Endothelial cell of umbilical vein (primary cell): ENCODE data around the gene MYO1H. TPM values are rescaled to one million over a fixed set of nuclear protein-coding genes. Genes with fewer than 3 reads are reported as not detected.

ENCODE experiments used
- BruUV-seq: library from RNA; stranded (reverse); fragments of 400-500 nt; replicated peaks from 2 replicates; lab custom pipeline; 2021; lab: Mats Ljungman, UMichigan
- CTCF ChIA-PET: fragments of 300-600, 350-600 bp; sonication (Branson Sonifier 250); formaldehyde crosslinking; loops from one replicate; lab custom pipeline; 2021; ENCODE audit warnings: antibody characterized with exemption, inconsistent platforms; lab: Charles Lee
- POLR2A ChIA-PET: fragments of 300-600, 350-600 bp; sonication (Branson Sonifier 250); formaldehyde crosslinking; loops from one replicate; lab custom pipeline; 2021; ENCODE audit warnings: antibody characterized with exemption, inconsistent platforms; lab: Charles Lee
- DNase-seq: peaks from one replicate; pipeline ENCODE4 v3.0.0-alpha.2; 2011; ENCODE audit warnings: low read depth, low spot score
- FAIRE-seq: peaks from 2 replicates; lab custom pipeline; 2011; peaks lifted over from hg19 to GRCh38; lab: Jason Lieb, UNC
- H2AFZ ChIP-seq: 2 replicates; pipeline ENCODE4 v1.6.0; 2012; ENCODE audit warnings: low read depth, low read length, control low read depth, inconsistent platforms
- H3K27ac ChIP-seq: 2 replicates; pipeline ENCODE4 v1.5.1; 2011; ENCODE audit warnings: low read depth, mild to moderate bottlenecking, control low read depth, low read length, moderate library complexity; ENCODE audit not compliant: insufficient read depth
- H3K27me3 ChIP-seq, 2 experiments: 2 replicates each; pipeline versions ENCODE4 v1.6.0 to v1.6.1; 2011; ENCODE audit warnings: low read length in 2 of 2, mixed read lengths in 1 of 2; ENCODE audit not compliant: control insufficient read depth in 2 of 2, insufficient read depth in 2 of 2
- H3K36me3 ChIP-seq, 2 experiments: 2 replicates in 1 of 2; 3 replicates in 1 of 2; pipeline ENCODE4 v1.5.1; 2011; ENCODE audit warnings: low read length in 2 of 2, mild to moderate bottlenecking in 1 of 2, moderate library complexity in 1 of 2; ENCODE audit not compliant: control insufficient read depth in 2 of 2, insufficient read depth in 2 of 2; ENCODE audit errors: extremely low read depth in 1 of 2
- H3K4me1 ChIP-seq: 3 replicates; pipeline ENCODE4 v1.5.1; 2011; ENCODE audit warnings: mild to moderate bottlenecking, low read length; ENCODE audit not compliant: control insufficient read depth, insufficient read depth; ENCODE audit errors: extremely low read depth
- H3K4me2 ChIP-seq: 2 replicates; pipeline ENCODE4 v1.6.1; 2011; ENCODE audit warnings: low read length, control low read depth, mixed read lengths; ENCODE audit not compliant: insufficient read depth
- H3K4me3 ChIP-seq, 3 experiments: fragments of 200-600 bp in 1 of 3; sonication (generic), shearing (Covaris generic) in 1 of 3; replicated peaks in 1 of 3; 2 replicates each; pipeline ENCODE4 v1.5.1; 2011 to 2016; ENCODE audit warnings: control low read depth in 3 of 3, low read length in 3 of 3, mild to moderate bottlenecking in 2 of 3, inconsistent platforms in 1 of 3, low read depth in 1 of 3, moderate library complexity in 1 of 3; ENCODE audit not compliant: insufficient read depth in 1 of 3
- H3K79me2 ChIP-seq: 2 replicates; pipeline ENCODE4 v1.6.0; 2012; ENCODE audit warnings: low read length, inconsistent platforms; ENCODE audit not compliant: control insufficient read depth, insufficient read depth
- H3K9ac ChIP-seq: replicated peaks from 2 replicates; pipeline ENCODE3; 2011; ENCODE audit warnings: low read length, control low read depth; ENCODE audit not compliant: insufficient read depth; ENCODE audit errors: extremely low read depth
- H3K9me1 ChIP-seq: replicated peaks from 3 replicates; pipeline ENCODE4 v1.6.0; 2011; ENCODE audit warnings: mild to moderate bottlenecking, low read length; ENCODE audit not compliant: control insufficient read depth, insufficient read depth; ENCODE audit errors: extremely low read depth
- H3K9me3 ChIP-seq: replicated peaks from 2 replicates; pipeline ENCODE4 v1.5.1; 2012; ENCODE audit warnings: low read length, inconsistent platforms; ENCODE audit not compliant: control insufficient read depth, insufficient read depth
- H4K20me1 ChIP-seq: replicated peaks from 2 replicates; pipeline ENCODE3; 2011; ENCODE audit warnings: mild to moderate bottlenecking, low read length; ENCODE audit not compliant: control insufficient read depth, insufficient read depth; ENCODE audit errors: extremely low read depth
- CTCF ChIP-seq, 2 donors: IDR thresholded peaks; 1 replicate in 1 of 2; 2 replicates in 1 of 2; pipeline ENCODE4 v1.5.1; 2011; ENCODE audit warnings: low read length in 2 of 2, mild to moderate bottlenecking in 2 of 2, moderate library complexity in 2 of 2, control low read depth in 1 of 2, inconsistent platforms in 1 of 2, low read depth in 1 of 2; ENCODE audit not compliant: insufficient read depth in 1 of 2; ENCODE audit errors: extremely low read depth in 1 of 2
- EZH2 ChIP-seq: IDR thresholded peaks from 2 replicates; pipeline ENCODE4 v1.6.1; 2012; ENCODE audit warnings: borderline replicate concordance, low read depth, mild to moderate bottlenecking, moderate library complexity, low read length, inconsistent platforms; ENCODE audit not compliant: severe bottlenecking
- FOS ChIP-seq: IDR thresholded peaks from 2 replicates; pipeline ENCODE4 v1.6.1; 2011; ENCODE audit warnings: mild to moderate bottlenecking, low read length, moderate library complexity, borderline replicate concordance; ENCODE audit not compliant: insufficient read depth
- GATA2 ChIP-seq: IDR thresholded peaks from 2 replicates; pipeline ENCODE4 v1.7.0; 2011; ENCODE audit warnings: low read depth, mild to moderate bottlenecking, moderate library complexity, mixed read lengths, low read length; ENCODE audit not compliant: insufficient read length, insufficient read depth
- JUN ChIP-seq: IDR thresholded peaks from 2 replicates; pipeline ENCODE4 v1.6.1; 2011; ENCODE audit warnings: borderline replicate concordance, low read depth; ENCODE audit not compliant: insufficient read length, insufficient read depth
- MAX ChIP-seq: IDR thresholded peaks from 2 replicates; pipeline ENCODE4 v1.6.1; 2011; ENCODE audit not compliant: insufficient read depth, insufficient read length
- MYC ChIP-seq: IDR thresholded peaks from one replicate; pipeline ENCODE4 v1.6.1; 2011; ENCODE audit warnings: mild to moderate bottlenecking, low read depth, low read length
- POLR2A ChIP-seq: IDR thresholded peaks from 2 replicates; pipeline ENCODE4 v1.6.1; 2012; ENCODE audit warnings: low read depth, mild to moderate bottlenecking, control low read depth, low read length
- POLR2AphosphoS5 ChIP-seq: IDR thresholded peaks from 2 replicates; pipeline ENCODE4 v1.6.1; 2012; ENCODE audit warnings: low read depth, mild to moderate bottlenecking, control low read depth, low read length, moderate library complexity; ENCODE audit not compliant: insufficient read depth
- dilution Hi-C: fragments of 300-500 bp; cut with MboI; formaldehyde crosslinking; loops from one replicate; pipeline ENCODE4 v1.15.0; 2019; ENCODE audit warnings: low sequenced_read_pairs; ENCODE audit not compliant: extremely low pct_ligation_motif_present
- intact Hi-C: fragments of 100-400 bp; cut with micrococcal nuclease; formaldehyde crosslinking; loops from one replicate; pipeline ENCODE4 v1.10.0; 2022
- polyA plus RNA-seq, 4 experiments: library from polyadenylated mRNA; depleted of rRNA in 3 of 4; stranded (reverse) in 3 of 4; unstranded in 1 of 4; fragments of >200 nt; gene quantifications; 2 replicates each; pipeline versions ENCODE4 v1.2.1 to v1.2.3, GENCODE V29; 2011 to 2012; ENCODE audit warnings: missing spikeins in 1 of 4
- total RNA-seq: library from RNA; stranded (reverse); gene quantifications from 2 replicates; pipeline ENCODE4 v1.2.3, GENCODE V29; 2021

MYO1H gene
- total and polyA plus RNA-seq, 2 donors (not counting 3 experiments of a cell fraction or from before 2014, with no cell fraction given): not detected

GRCh38 chr12:109496306-109496705 is 148.6 kb downstream of the MYO1H start:
- FAIRE-seq: no peak
- H3K4me3 ChIP-seq: no peak overlapping the region
- H3K36me3 ChIP-seq: peaks cover 7 to 16% of the 10 kb centered on the region in 2 experiments
- ChIA-PET CTCF (no interaction called here), POLR2A (no interaction called here)
- no peaks in the 10 kb centered on the region for H3K9me3 ChIP-seq
- dilution Hi-C loops (no loop called here), intact Hi-C loops (no loop called here)
- H4K20me1 ChIP-seq: no peaks in the 10 kb centered on the region
- no peak overlapping the region for H3K27ac ChIP-seq
- BruUV-seq: no TSS peak
- no peak overlapping the region for H3K4me2 ChIP-seq
- H3K4me1 ChIP-seq: no peaks in the 10 kb centered on the region
- no peaks in the 10 kb centered on the region for H3K79me2 ChIP-seq
- no peaks in the 10 kb centered on the region for H3K27me3 ChIP-seq
- no peak for DNase-seq
- H3K9me1 ChIP-seq: no peaks in the 10 kb centered on the region
- TF ChIP-seq EZH2 (no peak), POLR2A (no peak), MAX (no peak), GATA2 (no peak), FOS (no peak), POLR2AphosphoS5 (no peak), MYC (no peak), JUN (no peak), CTCF (IDR thresholded peaks at IDR 0.05; ENCODE audit: extremely low read depth in 1 of 2, insufficient read depth in 1 of 2, low read depth in 1 of 2, low read length in 2 of 2) (no peak)
- H2AFZ ChIP-seq: no peak overlapping the region
- H3K9ac ChIP-seq: no peak overlapping the region
